ENCODE data around the gene ZNF329. TPM values are rescaled to one million over a fixed set of nuclear protein-coding genes. Genes with fewer than 3 reads are reported as not detected.
A peak's percentile ranks its signal among the peaks of the same experiment; 100 is the strongest.

ZNF329 gene
- total RNA-seq, 1 experiment from 2014 or later, result 1.7 TPM

DNA sequence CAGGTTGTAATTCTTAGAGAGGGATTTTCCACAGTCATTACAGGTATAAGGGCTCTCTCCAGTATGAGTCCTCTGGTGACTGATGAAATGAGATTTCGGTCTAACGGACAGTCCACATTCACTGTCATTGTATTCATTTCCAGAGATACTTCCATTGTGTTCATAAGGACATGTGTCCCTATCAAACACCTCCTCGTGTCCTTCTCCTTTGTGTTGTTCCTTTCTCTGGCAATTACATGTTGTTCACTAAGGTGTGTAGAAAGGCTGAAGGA, 42.1 kb downstream of the ZNF329 start:
- no peak overlapping the region for H3K4me2 ChIP-seq (ENCODE audit: low read length)
- POLR2A ChIA-PET, result no interaction called here
- BruUV-seq (replicated peaks), result no TSS peak
- H3K36me3 ChIP-seq (ENCODE audit: control insufficient read depth in 1 of 2, insufficient read depth in 2 of 2, low read length in 2 of 2), result no peaks in the 10 kb centered on the region
- H3K9ac ChIP-seq (ENCODE audit: low read length), result no peak overlapping the region
- DNase-seq (ENCODE audit: low read depth, low spot score), result no peak
- no peaks in the 10 kb centered on the region for H3K27me3 ChIP-seq (ENCODE audit: insufficient read depth, low read length)
- CTCF ChIA-PET, result no interaction called here
- no peaks in the 10 kb centered on the region for H3K79me2 ChIP-seq (ENCODE audit: insufficient read depth, low read length)
- no peak overlapping the region for H3K27ac ChIP-seq (ENCODE audit: low read depth, low read length)
- H3K9me2 ChIP-seq (ENCODE audit: insufficient read depth), result no peaks in the 10 kb centered on the region
- H3K9me3 ChIP-seq (ENCODE audit: control insufficient read depth in 1 of 2, insufficient read depth in 1 of 2, low read depth in 1 of 2, low read length in 2 of 2), result peaks cover 22 to 33% of the 10 kb centered on the region in 2 experiments; a peak in 3 of 4 replicates
- intact Hi-C loops (cut with micrococcal nuclease), result no loop called here
- no peak overlapping the region for H2AFZ ChIP-seq (ENCODE audit: low read depth, low read length, poor library complexity, severe bottlenecking)
- RAD21 ChIA-PET (ENCODE audit: low non-redundant PET in 1 of 2, low total read pairs in 2 of 2, uncharacterized antibody in 2 of 2, unreplicated experiment in 2 of 2), result no interaction called here
- H3K4me3 ChIP-seq (replicated peaks in 1 of 2; ENCODE audit: low read depth in 1 of 2, low read length in 2 of 2), result no peak overlapping the region
- H4K20me1 ChIP-seq (ENCODE audit: insufficient read depth), result no peaks in the 10 kb centered on the region
- TF ChIP-seq ZNF274 (IDR thresholded peaks at IDR 0.05; ENCODE audit: low read depth, low read length), result peak; percentile 61
- no peak for TF ChIP-seq ATF3 (IDR thresholded peaks at IDR 0.05)
- ATAC-seq, result no peak
- no peaks in the 10 kb centered on the region for H3K4me1 ChIP-seq (ENCODE audit: control insufficient read depth in 1 of 2, insufficient read depth in 2 of 2, low read length in 2 of 2)

- Histone ChIP-seq H3K36me3 (ENCODE audit: control insufficient read depth in 1 of 2, insufficient read depth in 2 of 2, low read length in 2 of 2) (no peaks in the 10 kb centered on the region), H4K20me1 (ENCODE audit: insufficient read depth) (no peaks in the 10 kb centered on the region), H3K4me3 (replicated peaks in 1 of 2; ENCODE audit: low read depth in 1 of 2, low read length in 2 of 2) (no peak overlapping the region), H3K9me2 (ENCODE audit: insufficient read depth) (no peaks in the 10 kb centered on the region), H3K4me2 (ENCODE audit: low read length) (no peak overlapping the region), H3K4me1 (ENCODE audit: control insufficient read depth in 1 of 2, insufficient read depth in 2 of 2, low read length in 2 of 2) (no peaks in the 10 kb centered on the region), H2AFZ (ENCODE audit: low read depth, low read length, poor library complexity, severe bottlenecking) (no peak overlapping the region), H3K79me2 (ENCODE audit: insufficient read depth, low read length) (no peaks in the 10 kb centered on the region), H3K27me3 (ENCODE audit: insufficient read depth, low read length) (no peaks in the 10 kb centered on the region), H3K9ac (ENCODE audit: low read length) (no peak overlapping the region), H3K9me3 (ENCODE audit: control insufficient read depth in 1 of 2, insufficient read depth in 1 of 2, low read depth in 1 of 2, low read length in 2 of 2) (peaks cover 26 to 33% of the 10 kb centered on the region in 2 experiments; a peak in 3 of 4 replicates), H3K27ac (ENCODE audit: low read depth, low read length) (no peak overlapping the region)
- ChIA-PET POLR2A (no interaction called here), CTCF (no interaction called here), RAD21 (ENCODE audit: low non-redundant PET in 1 of 2, low total read pairs in 2 of 2, uncharacterized antibody in 2 of 2, unreplicated experiment in 2 of 2) (no interaction called here)
- ATAC-seq, result no peak
- no TSS peak for BruUV-seq (replicated peaks)
- no peak for DNase-seq (ENCODE audit: low read depth, low spot score)
- intact Hi-C loops (cut with micrococcal nuclease), result no loop called here
- TF ChIP-seq POLR2A (IDR thresholded peaks at IDR 0.05; ENCODE audit: borderline replicate concordance, extremely low read depth, insufficient read depth, insufficient read length) (no peak), ZNF274 (IDR thresholded peaks at IDR 0.05; ENCODE audit: low read depth, low read length) (peak; percentile 92)
Observed at GRCh38 chr19:58107778-58108545, 42.6 kb downstream of the ZNF329 start.
